ENCODE data around the gene ST6GALNAC3. TPM values are rescaled to one million over a fixed set of nuclear protein-coding genes. Genes with fewer than 3 reads are reported as not detected.

Gene ST6GALNAC3
- total RNA-seq, 4 donors from 2014 or later: 5.9 to 29.8 (median 11.7) TPM

- no peak for TF ChIP-seq CTCF (IDR thresholded peaks at IDR 0.05; ENCODE audit: low read depth)
Measured at GRCh38 chr1:76620371-76620770, 545.8 kb downstream of the ST6GALNAC3 start.

DNA sequence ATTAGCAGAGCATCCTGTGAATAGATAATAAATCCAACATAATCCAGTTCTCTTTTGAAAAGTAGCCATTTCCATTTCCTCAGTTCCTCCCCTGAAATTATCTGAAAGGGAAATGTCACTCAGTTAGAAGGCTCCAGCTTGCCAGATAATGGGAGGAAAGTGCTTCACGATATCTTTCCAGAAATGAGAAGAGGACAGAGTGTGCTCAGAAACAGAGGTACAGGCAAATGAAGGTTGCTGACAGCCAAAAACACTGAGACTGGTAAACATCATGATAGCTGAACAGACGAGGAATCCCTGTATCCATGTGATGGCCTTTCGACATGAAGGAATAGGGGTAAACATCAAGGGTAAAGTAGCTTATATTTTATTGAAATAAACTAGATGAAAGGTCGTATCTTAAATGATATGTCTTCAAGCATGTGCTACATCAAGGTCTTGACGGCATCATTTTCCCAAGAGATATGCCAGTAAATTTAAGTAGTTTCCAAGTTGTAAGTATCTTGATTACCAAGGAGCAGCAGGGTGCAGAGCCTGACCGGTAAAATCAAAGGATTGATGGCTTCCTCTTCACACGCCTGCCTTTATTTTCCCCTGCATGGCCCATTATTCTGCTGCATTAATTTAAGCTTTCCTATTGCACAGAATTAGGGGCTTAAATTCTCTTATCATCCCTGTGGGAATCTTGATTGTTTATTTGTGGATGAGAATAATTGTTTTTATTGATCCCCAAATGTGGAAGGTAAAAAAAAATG lies 548.4 kb downstream of the ST6GALNAC3 start:
- no peak for TF ChIP-seq CTCF (IDR thresholded peaks at IDR 0.05; ENCODE audit: low read depth)

- TF ChIP-seq CTCF (IDR thresholded peaks at IDR 0.05; ENCODE audit: low read depth): no peak
Measured at GRCh38 chr1:76625886-76626678, 551.5 kb downstream of the ST6GALNAC3 start.

GRCh38 chr1:76627498-76627897 lies 553.0 kb downstream of the ST6GALNAC3 start:
- no peak for TF ChIP-seq CTCF (IDR thresholded peaks at IDR 0.05; ENCODE audit: low read depth)

GRCh38 chr1:76627901-76628300 lies 553.4 kb downstream of the ST6GALNAC3 start:
- TF ChIP-seq CTCF (IDR thresholded peaks at IDR 0.05; ENCODE audit: low read depth): no peak

GRCh38 chr1:76632136-76632535 lies 557.6 kb downstream of the ST6GALNAC3 start:
- no peak for TF ChIP-seq CTCF (IDR thresholded peaks at IDR 0.05; ENCODE audit: low read depth)

- no peak for TF ChIP-seq CTCF (IDR thresholded peaks at IDR 0.05; ENCODE audit: low read depth)
Measured at GRCh38 chr1:76635784-76636183, 561.2 kb downstream of the ST6GALNAC3 start.

All from subcutaneous adipose tissue (tissue), 4 donors.